Activated B cell treated with CpG ODN at 0.5 μM for 24 hours (primary cell): ENCODE measurements around the gene PRKCD. TPM values are rescaled to one million over a fixed set of nuclear protein-coding genes. Genes with fewer than 3 reads are reported as not detected.
A peak's percentile ranks its signal among the peaks of the same experiment; 100 is the strongest.

Experiments used
- ATAC-seq: fragments of 200-7000 bp; cut with Tn5 transposase; one replicate; pipeline ENCODE4 v1.10.0; 2021; ENCODE audit warnings: low read depth, mild to moderate bottlenecking, moderate library complexity
- CTCF ChIA-PET: fragments of 350-600 bp; sonication (Branson Sonifier 250); formaldehyde crosslinking; loops from one replicate; lab custom pipeline; 2021; ENCODE audit warnings: antibody characterized with exemption; lab: Charles Lee
- POLR2A ChIA-PET: fragments of 350-600 bp; sonication (Branson Sonifier 250); formaldehyde crosslinking; loops from one replicate; lab custom pipeline; 2021; ENCODE audit warnings: antibody characterized with exemption; lab: Charles Lee
- DNase-seq: peaks from one replicate; pipeline ENCODE4 v3.0.0; 2022
- H3K27ac Mint-ChIP-seq: one replicate; pipeline ENCODE4 v1.8.0; 2020; ENCODE audit warnings: mixed read lengths
- H3K27me3 Mint-ChIP-seq: one replicate; pipeline ENCODE4 v1.8.0; 2021; ENCODE audit warnings: mixed read lengths
- H3K36me3 Mint-ChIP-seq: one replicate; pipeline ENCODE4 v1.8.0; 2021; ENCODE audit warnings: low read depth, mixed read lengths
- H3K4me1 Mint-ChIP-seq: one replicate; pipeline ENCODE4 v1.8.0; 2021; ENCODE audit warnings: mixed read lengths
- H3K4me3 Mint-ChIP-seq: one replicate; pipeline ENCODE4 v1.8.0; 2020; ENCODE audit warnings: mild to moderate bottlenecking, mixed read lengths
- H3K9me3 Mint-ChIP-seq: one replicate; pipeline ENCODE4 v1.8.0; 2020; ENCODE audit warnings: mixed read lengths
- intact Hi-C: fragments of 100-400 bp; cut with micrococcal nuclease; formaldehyde crosslinking; loops from one replicate; pipeline ENCODE4 v1.15.1; 2024
- total RNA-seq: library from RNA; stranded (reverse); gene quantifications from 2 replicates; pipeline ENCODE4 v1.2.3, GENCODE V29; 2022
- TF ChIP-seq, protein P1 (sequence below): fragments of 200-600 bp; IDR thresholded peaks from one replicate; pipeline ENCODE4 v1.8.0; 2022; ENCODE audit warnings: antibody characterized with exemption, mild to moderate bottlenecking

Gene PRKCD
- total RNA-seq = 60.4 and 63.9 TPM in 2 replicates

DNA sequence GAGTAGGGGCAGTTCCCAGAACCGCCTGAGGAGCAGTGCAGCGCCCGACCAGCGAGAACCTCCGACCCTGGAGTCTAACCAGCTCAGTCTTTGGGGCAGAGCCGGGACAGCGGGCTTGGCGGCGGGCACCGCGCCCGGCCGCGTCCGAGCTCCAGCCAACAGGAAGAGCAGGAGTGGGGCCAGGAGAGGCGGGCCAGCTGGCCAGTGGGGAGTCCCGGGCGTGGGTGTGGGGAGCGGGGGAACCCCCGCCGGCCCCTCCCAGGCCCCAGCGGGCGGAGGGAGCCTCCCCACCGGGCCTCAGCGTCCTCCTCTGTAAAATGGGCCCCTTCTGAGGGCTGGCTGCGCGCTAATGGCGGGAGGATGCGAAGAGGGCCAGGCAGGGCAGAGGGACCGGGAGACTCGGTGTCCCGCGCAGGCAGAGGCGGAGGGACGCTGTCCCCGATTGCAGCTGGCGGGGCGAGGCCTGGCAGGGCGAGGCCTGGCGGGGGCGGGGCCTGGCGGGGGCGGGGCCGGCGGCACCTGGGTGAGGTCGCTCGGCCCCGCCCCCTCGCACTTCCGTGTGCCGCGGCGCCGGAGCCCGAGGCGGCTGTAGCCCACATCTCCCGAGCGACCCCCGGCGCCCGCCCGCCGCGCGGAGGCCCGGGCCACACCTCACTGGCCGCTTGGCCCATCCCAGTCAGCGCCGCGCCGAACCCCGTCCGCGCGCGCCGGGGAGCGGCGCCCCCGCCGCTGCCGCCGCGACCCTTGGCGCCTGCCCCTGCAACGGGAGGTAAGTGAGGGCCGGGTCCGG lies at the start of gene PRKCD:
TSS of gene PRKCD (plus strand) at position 550 of the 790 bp plus-strand sequence. CDS start 17,214 bp downstream, outside the sequence.
- Mint-ChIP-seq H3K9me3 (no peaks in the 10 kb centered on the region), H3K36me3 (peaks cover 13% of the 10 kb centered on the region), H3K27ac (peak within 1 kb of the TSS; percentile 89), H3K27me3 (peaks cover 2% of the 10 kb centered on the region), H3K4me3 (peak within 1 kb of the TSS; percentile 87), H3K4me1 (peaks cover 58% of the 10 kb centered on the region)
- TF ChIP-seq, protein P1, sequence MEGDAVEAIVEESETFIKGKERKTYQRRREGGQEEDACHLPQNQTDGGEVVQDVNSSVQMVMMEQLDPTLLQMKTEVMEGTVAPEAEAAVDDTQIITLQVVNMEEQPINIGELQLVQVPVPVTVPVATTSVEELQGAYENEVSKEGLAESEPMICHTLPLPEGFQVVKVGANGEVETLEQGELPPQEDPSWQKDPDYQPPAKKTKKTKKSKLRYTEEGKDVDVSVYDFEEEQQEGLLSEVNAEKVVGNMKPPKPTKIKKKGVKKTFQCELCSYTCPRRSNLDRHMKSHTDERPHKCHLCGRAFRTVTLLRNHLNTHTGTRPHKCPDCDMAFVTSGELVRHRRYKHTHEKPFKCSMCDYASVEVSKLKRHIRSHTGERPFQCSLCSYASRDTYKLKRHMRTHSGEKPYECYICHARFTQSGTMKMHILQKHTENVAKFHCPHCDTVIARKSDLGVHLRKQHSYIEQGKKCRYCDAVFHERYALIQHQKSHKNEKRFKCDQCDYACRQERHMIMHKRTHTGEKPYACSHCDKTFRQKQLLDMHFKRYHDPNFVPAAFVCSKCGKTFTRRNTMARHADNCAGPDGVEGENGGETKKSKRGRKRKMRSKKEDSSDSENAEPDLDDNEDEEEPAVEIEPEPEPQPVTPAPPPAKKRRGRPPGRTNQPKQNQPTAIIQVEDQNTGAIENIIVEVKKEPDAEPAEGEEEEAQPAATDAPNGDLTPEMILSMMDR = no peak
- DNase-seq (peak; percentile 77), ATAC-seq (peak; percentile 66)
- POLR2A ChIA-PET = interaction anchor here (1.3 to 1.8 kb wide), 11 partner anchors 9 to 37 kb away, joined by 3 to 18 read pairs (median 8); no protein-coding TSS in a partner anchor
- CTCF ChIA-PET = interaction anchor here (0.6 to 4.2 kb wide), 11 partner anchors 9 to 43 kb away, joined by 3 to 30 read pairs (median 4); no protein-coding TSS in a partner anchor
- intact Hi-C loops = loop anchor here (1.0 to 10.0 kb wide), 3 partner anchors 27 to 626 kb away; partner anchors contain the start of genes NT5DC2 and UQCC5

GRCh38 chr3:53111822-53112221 lies 49.2 kb upstream of the PRKCD start:
- ATAC-seq = no peak
- ChIA-PET POLR2A (no interaction called here), CTCF (interaction anchor here (0.7 to 3.8 kb wide), 2 partner anchors 84 to 174 kb away, joined by 3 to 29 read pairs; no protein-coding TSS in a partner anchor)
- Mint-ChIP-seq H3K27ac (no peak overlapping the region), H3K4me1 (no peaks in the 10 kb centered on the region), H3K36me3 (peaks cover 37% of the 10 kb centered on the region), H3K9me3 (no peaks in the 10 kb centered on the region), H3K4me3 (no peak overlapping the region), H3K27me3 (no peaks in the 10 kb centered on the region)
- intact Hi-C loops = no loop called here
- DNase-seq = no peak
- TF ChIP-seq, protein P1 = no peak

DNA sequence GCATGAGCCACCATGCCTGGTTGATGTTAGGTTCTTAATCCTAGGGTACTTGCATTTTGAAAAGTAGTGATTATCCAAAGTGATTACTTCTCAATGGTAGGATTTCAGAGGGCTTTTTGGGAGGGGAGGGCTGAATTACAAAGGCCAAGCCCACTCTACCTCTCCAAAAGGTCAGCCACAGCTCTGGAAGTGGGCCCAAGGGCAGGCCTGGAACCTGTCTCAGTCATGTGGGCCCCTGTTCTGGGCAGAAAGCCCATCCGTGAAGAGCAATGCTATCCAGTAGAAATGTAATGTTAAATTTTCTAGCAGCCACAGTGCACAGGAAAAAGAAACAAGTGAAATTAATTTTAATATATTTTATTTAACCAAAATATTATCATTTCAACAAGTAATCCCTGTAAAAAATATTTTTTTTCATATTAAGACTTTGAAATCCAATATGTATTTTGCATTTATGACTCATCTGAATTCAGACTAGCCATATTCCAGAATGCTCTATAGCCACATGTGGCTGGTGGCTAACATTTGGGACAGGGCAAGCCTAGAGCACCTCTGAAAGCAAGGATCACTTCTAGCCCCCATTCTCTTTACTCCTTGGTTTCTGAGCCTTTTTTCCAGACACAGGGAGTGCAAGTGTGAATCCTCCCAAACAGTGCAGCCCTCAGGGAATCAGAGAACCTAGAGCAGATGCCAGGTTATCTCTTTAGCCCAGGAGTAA lies 47.6 kb upstream of the PRKCD start:
- peaks cover 50% of the 10 kb centered on the region for H3K36me3 Mint-ChIP-seq
- H3K4me3 Mint-ChIP-seq = no peak overlapping the region
- TF ChIP-seq, protein P1 = no peak
- H3K27me3 Mint-ChIP-seq = no peaks in the 10 kb centered on the region
- H3K27ac Mint-ChIP-seq = no peak overlapping the region
- no peak for DNase-seq
- intact Hi-C loops = loop anchor here (1.0 to 2.0 kb wide), 4 partner anchors 17 to 597 kb away; partner anchors contain the start of gene RFT1
- no peaks in the 10 kb centered on the region for H3K9me3 Mint-ChIP-seq
- peak; percentile 35 for ATAC-seq
- H3K4me1 Mint-ChIP-seq = no peaks in the 10 kb centered on the region
- ChIA-PET POLR2A (interaction anchor here (0.6 to 2.1 kb wide), 3 partner anchors 14 to 83 kb away, joined by 3 to 6 read pairs (median 3); no protein-coding TSS in a partner anchor), CTCF (interaction anchor here (0.9 to 4.3 kb wide), 10 partner anchors 9 to 402 kb away, joined by 3 to 77 read pairs (median 5); no protein-coding TSS in a partner anchor)

DNA sequence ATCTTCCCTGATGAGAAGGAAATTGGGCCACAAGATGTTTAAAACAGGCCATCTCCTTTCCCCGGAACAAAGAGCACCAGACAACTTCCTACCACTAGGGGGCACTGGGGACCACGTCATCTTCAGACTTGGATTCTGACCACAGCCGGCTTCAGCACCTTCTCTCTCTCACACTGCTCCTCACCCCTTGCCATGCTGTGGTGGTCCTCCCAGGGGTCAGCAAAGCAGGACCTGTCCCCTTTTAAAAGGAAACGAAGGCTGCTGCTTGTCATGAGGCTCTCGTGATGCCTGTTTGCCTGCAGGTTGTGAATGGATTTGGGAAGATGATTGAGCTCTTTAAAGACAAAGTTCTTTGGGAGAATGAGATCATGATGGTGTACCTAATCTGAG lies 47.0 kb upstream of the PRKCD start:
- no peaks in the 10 kb centered on the region for H3K9me3 Mint-ChIP-seq
- TF ChIP-seq, protein P1 = no peak
- H3K27me3 Mint-ChIP-seq = no peaks in the 10 kb centered on the region
- DNase-seq (peak; percentile 62), ATAC-seq (peak; percentile 96)
- H3K4me3 Mint-ChIP-seq = no peak overlapping the region
- POLR2A ChIA-PET = interaction anchor here (0.6 to 2.1 kb wide), 3 partner anchors 13 to 83 kb away, joined by 3 to 6 read pairs (median 3); no protein-coding TSS in a partner anchor
- intact Hi-C loops = loop anchor here (1.0 to 2.0 kb wide), 4 partner anchors 16 to 596 kb away; partner anchors contain the start of gene RFT1
- no peaks in the 10 kb centered on the region for H3K4me1 Mint-ChIP-seq
- no peak overlapping the region for H3K27ac Mint-ChIP-seq
- CTCF ChIA-PET = interaction anchor here (0.6 to 4.3 kb wide), 12 partner anchors 9 to 402 kb away, joined by 3 to 77 read pairs (median 4); no protein-coding TSS in a partner anchor
- peaks cover 50% of the 10 kb centered on the region for H3K36me3 Mint-ChIP-seq
